GM18519 (cell line): Measurements from ENCODE around the gene ITPRIP.
A peak's percentile ranks its signal among the peaks of the same experiment; 100 is the strongest.

Experiments
- ATAC-seq: cut with Tn5 transposase; IDR thresholded peaks from one replicate; pipeline ENCODE4 v1.9.1; 2021; ENCODE audit warnings: mild to moderate bottlenecking, moderate library complexity; ENCODE audit not compliant: unreplicated experiment, low FRiP score

The ITPRIP gene, protein sequence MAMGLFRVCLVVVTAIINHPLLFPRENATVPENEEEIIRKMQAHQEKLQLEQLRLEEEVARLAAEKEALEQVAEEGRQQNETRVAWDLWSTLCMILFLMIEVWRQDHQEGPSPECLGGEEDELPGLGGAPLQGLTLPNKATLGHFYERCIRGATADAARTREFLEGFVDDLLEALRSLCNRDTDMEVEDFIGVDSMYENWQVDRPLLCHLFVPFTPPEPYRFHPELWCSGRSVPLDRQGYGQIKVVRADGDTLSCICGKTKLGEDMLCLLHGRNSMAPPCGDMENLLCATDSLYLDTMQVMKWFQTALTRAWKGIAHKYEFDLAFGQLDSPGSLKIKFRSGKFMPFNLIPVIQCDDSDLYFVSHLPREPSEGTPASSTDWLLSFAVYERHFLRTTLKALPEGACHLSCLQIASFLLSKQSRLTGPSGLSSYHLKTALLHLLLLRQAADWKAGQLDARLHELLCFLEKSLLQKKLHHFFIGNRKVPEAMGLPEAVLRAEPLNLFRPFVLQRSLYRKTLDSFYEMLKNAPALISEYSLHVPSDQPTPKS

GRCh38 chr10:104337985-104338735 lies at the start of gene ITPRIP:
Gene ITPRIP, minus strand, starts transcription at chr10:104338465. Its CDS starts 22,414 bp downstream, at chr10:104316051.
- peak; percentile 52 for ATAC-seq

GRCh38 chr10:104387130-104387888 lies 49.0 kb upstream of the ITPRIP start:
- ATAC-seq = no peak

GRCh38 chr10:104380336-104380735 lies 42.1 kb upstream of the ITPRIP start:
- no peak for ATAC-seq

GRCh38 chr10:104376784-104377300 lies 38.6 kb upstream of the ITPRIP start:
- no peak for ATAC-seq

DNA sequence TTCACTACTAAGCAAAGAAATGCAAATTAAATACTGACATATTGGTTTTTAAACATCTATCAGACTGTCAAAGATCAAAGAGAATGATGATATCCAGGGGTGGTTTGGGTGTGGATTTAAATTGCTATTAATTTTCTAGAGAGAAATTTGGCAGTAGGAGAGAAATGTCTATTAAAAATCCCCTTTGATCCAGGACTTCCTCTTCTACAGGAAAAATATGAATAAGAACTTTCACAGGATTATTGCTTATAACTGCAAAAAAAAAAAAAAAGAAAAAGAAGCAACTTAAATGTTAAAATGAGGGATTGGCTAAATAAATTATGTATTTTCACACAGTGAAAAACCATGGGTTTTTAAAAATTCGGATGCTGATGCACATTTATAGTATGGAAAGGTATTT lies 36.3 kb upstream of the ITPRIP start:
- no peak for ATAC-seq

DNA sequence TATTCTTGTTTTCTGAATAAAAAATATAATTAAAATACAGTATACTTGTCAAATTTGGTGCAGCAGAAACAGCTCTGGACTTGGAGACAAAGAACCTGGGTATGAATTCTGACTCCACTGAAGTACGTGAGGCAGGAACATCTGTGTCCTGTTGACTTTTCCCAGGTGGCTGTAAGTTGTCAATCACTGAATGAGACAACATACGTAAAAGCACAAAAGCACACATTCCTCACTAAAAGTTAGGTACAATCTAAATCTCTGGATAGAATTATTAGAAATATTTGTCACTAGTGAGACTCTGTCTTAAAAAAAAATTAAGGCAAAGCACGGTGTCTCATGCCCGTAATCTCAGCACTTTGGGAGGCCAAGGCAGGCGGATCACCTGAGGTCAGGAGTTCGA lies 33.5 kb upstream of the ITPRIP start:
- ATAC-seq = no peak

DNA sequence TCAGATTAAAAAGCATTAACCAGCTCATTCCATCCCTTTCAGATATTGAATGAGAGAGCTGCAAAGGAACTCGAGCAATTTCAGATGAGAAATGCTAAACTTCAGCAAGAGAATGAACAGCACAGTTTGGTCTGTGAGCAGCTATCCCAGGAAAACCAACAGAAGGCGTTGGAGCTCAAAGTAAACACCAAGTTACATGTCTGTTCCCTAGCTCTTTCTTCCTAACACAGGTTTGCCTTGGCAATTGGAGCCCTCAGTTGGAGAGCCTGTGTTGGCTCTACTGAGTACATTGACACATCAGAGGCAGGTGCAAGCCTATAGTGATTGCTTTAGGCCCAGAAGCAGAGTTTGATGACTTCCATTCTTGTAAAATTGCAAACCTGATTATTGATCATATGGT lies 30.1 kb upstream of the ITPRIP start:
- ATAC-seq = no peak

GRCh38 chr10:104367904-104368303 lies 29.6 kb upstream of the ITPRIP start:
- ATAC-seq = no peak

- ATAC-seq = no peak
These were observed 21.5 kb upstream of the ITPRIP start for GRCh38 chr10:104359811-104360210.

DNA sequence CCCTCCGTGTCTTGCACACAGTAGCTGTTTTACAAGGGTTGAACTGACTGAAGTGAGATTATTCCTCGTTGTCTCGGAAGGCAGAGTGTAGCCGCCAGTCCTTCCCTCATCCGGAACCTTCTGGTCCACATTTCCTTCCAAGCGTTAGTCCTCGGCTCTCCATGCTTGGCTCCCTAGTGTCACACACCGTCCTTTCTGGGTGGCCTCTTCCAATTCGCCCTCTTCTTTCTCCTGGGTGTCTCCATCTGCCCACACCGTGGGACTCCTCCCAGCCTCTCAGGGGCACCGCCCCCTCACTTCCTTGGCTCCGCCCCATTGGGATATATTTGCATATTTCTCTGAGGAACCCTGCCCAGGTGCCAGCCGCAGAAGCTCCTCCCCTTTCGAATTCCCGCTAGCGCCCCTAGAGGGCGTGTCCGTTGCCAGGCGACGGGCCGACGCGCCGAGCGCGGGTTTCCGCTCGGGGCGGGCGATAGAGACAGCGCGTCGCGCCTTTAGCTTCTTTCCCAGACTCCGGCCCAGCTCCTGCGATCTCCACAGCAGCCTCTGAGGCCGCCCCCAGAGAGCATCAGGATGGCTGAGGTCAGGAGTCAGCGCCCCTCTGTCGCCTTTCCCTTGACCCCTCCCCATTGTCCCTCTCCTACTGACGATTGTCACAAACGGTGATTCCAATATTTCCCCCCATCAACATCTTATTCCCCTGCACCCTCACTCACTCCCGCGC lies 15.2 kb upstream of the ITPRIP start, which contains the start of gene CFAP58:
Gene CFAP58 (plus strand): TSS at position 509 of the 724 bp plus-strand sequence. CDS start 65 bp downstream, at position 574.
- ATAC-seq = peak; percentile 55

GRCh38 chr10:104351919-104352318 lies 13.7 kb upstream of the ITPRIP start:
- ATAC-seq = peak; percentile 22

- ATAC-seq = no peak
These were observed 12.9 kb upstream of the ITPRIP start for GRCh38 chr10:104351061-104351702.

GRCh38 chr10:104350127-104350635 lies 11.9 kb upstream of the ITPRIP start:
- peak; percentile 32 for ATAC-seq

- peak; percentile 64 for ATAC-seq
These were observed 11.4 kb upstream of the ITPRIP start for GRCh38 chr10:104349623-104350126.

GRCh38 chr10:104348601-104349000 lies 10.3 kb upstream of the ITPRIP start:
- ATAC-seq = no peak

DNA sequence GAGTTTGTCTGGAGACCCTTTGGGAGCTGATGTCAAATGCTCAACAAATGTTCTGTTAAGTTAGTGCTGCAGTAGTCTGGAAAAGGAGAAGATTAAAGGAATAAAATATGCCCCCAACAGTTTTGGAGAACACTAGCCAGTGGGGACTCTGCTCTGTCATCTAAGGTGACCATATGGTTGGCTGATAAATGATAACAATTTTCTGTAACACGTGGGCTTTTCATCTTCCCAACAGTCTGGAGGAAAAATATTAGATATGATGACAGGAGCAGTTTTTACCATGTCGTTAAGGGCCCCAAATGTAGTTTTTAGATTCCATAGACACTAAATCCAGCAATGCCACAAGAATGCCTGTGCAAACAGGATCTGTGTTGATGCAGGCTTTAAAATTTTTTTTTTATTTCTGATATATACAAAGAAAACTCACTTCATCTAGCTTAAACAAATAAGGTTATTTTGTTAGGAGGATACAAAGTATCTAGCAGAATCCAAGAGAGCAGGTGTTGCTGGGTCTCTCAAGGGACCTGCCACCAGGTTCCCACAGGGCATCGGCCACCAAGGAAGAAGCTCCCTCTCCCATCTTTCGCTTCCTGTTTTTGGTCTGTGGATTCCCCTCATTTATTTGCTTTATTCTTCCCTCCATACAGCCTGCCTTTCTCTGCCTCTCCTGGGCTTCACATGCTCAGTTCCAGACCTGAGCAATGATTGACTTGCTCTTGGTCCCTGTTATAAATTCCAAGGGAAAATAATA lies 9.2 kb upstream of the ITPRIP start:
- no peak for ATAC-seq

GRCh38 chr10:104345941-104346340 lies 7.7 kb upstream of the ITPRIP start:
- no peak for ATAC-seq

DNA sequence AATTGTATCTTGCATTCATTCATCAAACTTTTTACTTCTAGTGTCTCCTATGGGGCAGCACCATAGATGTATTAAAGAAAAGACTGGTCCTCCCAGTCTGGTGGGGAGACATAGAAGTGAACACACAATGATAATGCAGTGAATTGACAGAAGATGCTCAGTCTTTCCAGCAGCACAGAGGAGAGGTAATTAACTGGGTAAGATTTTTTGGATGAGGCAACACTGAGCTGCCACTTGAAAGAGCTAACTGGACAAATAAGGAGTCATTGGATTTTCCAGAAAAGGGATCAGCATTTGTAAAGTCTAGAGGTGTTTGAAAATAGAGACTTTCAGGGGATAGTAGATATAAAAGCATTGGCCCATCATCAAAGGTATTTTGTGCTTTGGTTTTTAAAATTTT lies 7.2 kb upstream of the ITPRIP start:
- ATAC-seq = no peak
